HG03457 (cell line): ENCODE results near the gene CEP83.
"Not testable (repeated sequence)": the region's sequence is repeated elsewhere in the genome, so short reads cannot be mapped to it uniquely, and the experiment has no call there.

Experiments used
- ATAC-seq: cut with Tn5 transposase; IDR thresholded peaks from one replicate; pipeline ENCODE4 v1.9.1; 2021; ENCODE audit warnings: moderate number of reproducible peaks; ENCODE audit not compliant: unreplicated experiment

Gene CEP83

GRCh38 chr12:94459728-94460615 lies at the start of gene CEP83:
Gene CEP83, minus strand, starts transcription at chr12:94459867. Its CDS starts 47,377 bp downstream, at chr12:94412490.
- ATAC-seq: peak; percentile 92

GRCh38 chr12:94509317-94509716 lies 49.6 kb upstream of the CEP83 start:
- ATAC-seq: no peak

- no peak for ATAC-seq
Observed at GRCh38 chr12:94507455-94507854, 47.8 kb upstream of the CEP83 start.

DNA sequence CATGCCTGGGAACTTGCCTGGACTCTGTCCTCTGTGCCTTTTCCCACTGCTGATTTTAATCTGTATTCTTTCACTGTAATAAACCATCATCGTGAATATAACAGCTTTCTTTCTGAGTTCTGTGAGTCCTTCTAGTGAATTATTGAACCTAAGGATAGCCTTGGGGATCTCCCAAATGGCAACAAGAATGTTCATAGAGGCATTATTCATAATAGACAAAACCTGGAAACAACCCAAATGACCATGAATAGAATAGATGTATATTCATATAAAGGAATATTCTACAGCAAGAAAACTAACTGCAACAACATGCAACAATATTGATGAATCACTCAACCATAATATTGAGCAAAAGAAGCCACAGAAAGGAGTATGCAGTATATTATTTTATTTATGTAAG lies 44.7 kb upstream of the CEP83 start:
- ATAC-seq: no peak

DNA sequence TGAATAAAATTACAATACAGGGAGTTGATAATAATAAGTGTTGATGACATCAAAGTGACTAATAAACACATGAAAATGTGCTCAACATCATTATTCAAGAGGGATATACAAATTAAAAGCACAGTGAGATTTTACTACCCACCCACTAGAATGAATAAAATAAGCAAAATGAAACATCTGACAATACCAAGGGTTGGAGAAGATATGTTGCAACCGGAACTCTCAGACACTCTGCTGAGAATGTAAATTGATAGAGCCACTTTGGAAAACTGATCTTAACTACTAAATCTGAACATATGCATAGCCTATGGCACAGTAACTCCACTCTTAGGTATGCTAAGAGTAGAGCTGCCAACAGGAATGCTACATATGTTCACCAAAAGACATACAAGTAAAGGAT lies 44.0 kb upstream of the CEP83 start:
- ATAC-seq: no peak

DNA sequence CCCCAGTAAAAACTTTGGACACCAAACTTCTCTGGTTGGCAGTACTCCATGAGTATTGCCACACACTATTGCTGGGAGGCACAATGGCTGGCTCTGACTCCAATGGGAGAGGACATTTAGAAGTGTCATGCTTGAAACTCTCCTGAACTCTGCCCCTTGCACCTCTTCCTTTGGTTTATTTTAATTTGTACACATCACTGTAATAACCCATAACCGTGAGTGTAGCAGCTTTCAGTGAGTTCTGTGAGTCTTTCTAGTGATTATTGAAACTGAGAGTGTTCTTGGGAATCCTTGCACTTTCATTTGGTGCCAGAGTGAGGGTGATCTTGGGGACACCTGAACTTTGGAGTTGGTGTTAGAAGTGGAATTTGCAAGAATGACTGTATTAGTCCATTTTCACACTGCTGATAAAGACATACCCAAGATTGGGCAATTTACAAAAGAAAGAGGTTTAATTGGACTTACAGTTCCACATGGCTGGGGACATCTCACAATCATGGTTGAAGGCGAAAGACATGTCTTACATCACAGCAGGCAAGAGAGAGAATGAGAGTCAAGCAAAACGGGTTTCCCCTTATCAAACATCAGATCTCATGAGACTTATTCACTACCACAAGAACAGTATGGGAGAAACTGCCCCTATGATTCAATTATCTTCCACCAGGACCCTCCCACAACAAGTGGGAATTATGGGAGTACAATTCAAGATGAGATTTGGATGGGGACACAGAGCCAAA lies 41.3 kb upstream of the CEP83 start:
- no peak for ATAC-seq

- ATAC-seq: no peak
Observed at GRCh38 chr12:94498698-94499097, 39.0 kb upstream of the CEP83 start.

- no peak for ATAC-seq
Observed at GRCh38 chr12:94498073-94498472, 38.4 kb upstream of the CEP83 start.

DNA sequence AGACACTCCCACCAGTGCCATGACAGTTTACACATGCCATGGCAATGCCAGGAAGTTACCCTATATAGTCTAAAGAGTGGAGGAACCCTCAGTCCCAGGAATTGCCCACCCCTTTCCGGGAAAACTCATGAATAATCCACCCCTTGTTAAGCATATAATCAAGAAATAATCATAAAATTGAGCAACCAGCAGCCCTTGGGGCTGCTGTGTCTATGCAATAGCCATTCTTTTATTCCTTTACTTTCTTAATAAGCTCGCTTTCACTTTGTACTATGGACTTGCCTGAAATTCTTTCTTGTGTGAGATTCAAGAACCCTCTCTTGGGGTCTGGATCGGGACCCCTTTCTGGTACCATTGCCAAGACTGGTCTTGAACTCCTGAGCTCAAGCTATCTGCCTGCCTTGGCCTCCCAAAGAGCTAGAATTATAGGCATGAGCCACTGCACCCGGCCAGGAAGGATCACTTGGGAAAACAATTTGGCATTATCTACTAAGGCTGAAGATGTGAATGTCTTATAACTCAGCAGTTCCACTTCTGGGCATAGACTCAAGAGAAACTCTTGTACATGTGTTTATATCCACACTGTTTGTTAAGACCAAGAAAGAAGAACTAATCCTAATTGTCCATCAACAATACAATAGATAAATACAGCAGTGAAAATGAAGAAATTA lies 35.9 kb upstream of the CEP83 start:
- ATAC-seq: no peak

DNA sequence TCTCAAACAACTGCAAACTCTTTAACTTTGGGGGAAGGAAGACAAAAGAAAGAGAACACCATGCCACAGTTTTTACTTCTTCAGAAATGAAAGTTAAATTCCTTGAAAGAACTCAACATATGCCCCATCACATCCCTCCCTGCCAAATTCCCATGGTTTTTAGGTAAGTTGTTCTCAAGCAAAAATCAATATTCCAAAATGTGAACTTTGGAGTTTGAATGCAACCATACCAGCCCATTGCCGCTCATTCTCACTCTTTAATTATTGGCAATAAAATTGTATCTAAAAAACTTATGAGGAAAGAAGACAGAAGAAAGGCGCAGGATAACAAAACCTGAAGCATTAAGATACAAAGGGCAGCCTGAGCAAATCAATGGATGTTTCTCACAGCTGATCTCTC lies 31.8 kb upstream of the CEP83 start:
- ATAC-seq: no peak

- peak; percentile 80 for ATAC-seq
Observed at GRCh38 chr12:94488463-94488862, 28.8 kb upstream of the CEP83 start.

GRCh38 chr12:94481734-94482133 lies 22.1 kb upstream of the CEP83 start:
- no peak for ATAC-seq

- ATAC-seq: no peak
Observed at GRCh38 chr12:94469522-94469921, 9.9 kb upstream of the CEP83 start.

DNA sequence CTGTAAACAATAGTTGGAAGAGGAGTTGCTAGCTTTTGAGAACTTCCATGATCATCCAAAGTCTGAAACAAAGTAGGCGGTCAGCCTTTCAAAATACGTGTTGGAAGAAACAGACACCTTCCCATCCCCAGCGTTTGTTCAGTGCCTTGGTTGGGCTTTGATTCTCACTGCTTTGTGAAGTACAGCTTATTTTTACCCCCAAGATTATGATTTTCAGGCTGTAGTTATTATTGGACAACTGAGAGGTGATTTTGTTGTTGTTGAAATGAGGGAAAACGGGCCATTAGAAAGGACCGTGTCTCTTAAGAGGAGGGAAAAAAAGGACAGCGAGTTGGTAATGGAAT lies 921 bp upstream of the CEP83 start:
- ATAC-seq: no peak

DNA sequence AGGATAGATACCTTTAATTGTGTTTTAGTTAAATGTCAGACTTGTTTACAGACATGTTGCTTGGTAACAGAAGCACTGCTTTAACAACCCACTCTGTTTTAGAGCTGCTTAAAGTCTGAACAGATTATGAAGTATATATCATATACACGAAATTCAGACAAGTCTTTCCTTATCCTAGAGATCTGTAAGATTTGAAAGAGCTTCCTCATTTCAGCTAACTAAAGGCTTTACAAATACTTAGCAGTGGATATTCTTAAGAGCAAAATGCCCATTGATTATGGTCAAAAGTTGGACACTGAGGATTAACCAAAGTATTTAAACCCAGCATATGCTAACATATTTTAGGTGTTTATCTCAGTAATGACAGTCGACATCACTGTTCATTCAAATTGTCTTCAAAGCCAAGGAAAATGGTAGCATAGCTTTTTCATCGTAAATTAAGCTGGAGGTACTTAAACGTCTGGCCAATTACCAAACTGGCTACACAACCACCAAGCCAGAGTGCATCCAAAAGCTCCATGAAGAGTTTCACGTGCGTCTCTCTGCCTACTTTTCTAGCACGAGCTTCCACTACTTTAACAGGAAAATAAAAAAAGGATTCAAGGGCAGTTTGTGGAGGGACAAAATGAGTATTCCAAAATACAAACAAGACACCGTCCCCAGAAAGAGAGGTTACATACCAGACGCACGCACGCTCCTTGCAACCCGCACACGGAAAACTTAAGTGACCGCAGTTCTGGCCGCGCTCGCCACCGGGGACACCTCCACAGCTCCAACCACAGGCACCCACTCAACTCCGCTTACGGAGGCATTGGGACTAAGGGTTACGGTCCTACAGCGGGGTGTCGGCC lies 565 bp downstream of the CEP83 start:
- ATAC-seq: peak; percentile 30

GRCh38 chr12:94457311-94457710 lies 2.4 kb downstream of the CEP83 start:
- no peak for ATAC-seq

DNA sequence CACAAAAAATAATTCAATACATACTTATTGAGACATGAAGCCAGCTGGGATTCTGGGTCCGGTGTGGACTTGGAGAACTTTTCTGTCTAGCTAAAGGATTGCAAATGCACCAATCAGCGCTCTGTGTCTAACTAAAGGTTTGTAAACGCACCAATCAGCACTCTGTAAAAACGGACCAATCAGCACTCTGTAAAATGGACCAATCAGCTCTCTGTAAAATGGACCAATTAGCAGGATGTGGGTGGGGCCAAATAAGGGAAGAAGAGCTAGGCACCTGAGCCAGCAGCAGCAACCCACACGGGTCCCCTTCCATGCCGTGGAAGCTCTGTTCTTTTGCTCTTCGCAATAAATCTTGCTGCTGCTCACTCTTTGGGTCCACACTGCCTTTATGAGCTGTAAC lies 5.3 kb downstream of the CEP83 start:
- not testable (repeated sequence) for ATAC-seq

GRCh38 chr12:94445662-94446061 lies 14.0 kb downstream of the CEP83 start:
- no peak for ATAC-seq

- no peak for ATAC-seq
Observed at GRCh38 chr12:94437303-94437702, 22.4 kb downstream of the CEP83 start.

- ATAC-seq: no peak
Observed at GRCh38 chr12:94435511-94435927, 24.1 kb downstream of the CEP83 start.

DNA sequence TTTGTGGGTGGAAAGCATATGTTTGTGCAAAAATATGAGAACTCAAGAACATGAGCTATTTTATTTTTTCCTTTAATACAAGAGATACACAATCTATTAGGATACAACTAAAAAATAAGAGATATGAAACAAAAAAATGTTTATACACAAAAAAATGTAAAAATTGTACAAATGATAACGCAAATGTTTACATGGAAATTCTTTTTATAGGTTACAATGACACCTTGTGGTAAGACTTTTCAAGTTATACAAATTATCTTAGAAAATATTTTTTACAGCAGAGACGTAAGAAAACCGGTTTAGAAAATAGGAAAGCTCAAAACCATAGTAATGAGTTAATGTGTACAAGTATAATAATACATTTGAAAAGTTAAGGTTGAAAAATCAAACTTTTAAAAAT lies 25.5 kb downstream of the CEP83 start:
- no peak for ATAC-seq
